HCT116 (cell line): ENCODE data around the gene FOSB.

Experiments
- EZH2 ChIP-seq: fragments of 200-600 bp; sonication (generic); IDR thresholded peaks from 2 replicates; pipeline ENCODE4 v1.6.1; 2017; ENCODE audit warnings: antibody characterized with exemption, mixed run types
- POLR2A ChIP-seq: IDR thresholded peaks from 2 replicates; pipeline ENCODE4 v1.7.0; 2011; ENCODE audit warnings: borderline replicate concordance; ENCODE audit not compliant: insufficient read depth, insufficient read length; ENCODE audit errors: extremely low read depth
- POLR2AphosphoS5 ChIP-seq: IDR thresholded peaks from 2 replicates; pipeline ENCODE4 v1.6.1; 2011; ENCODE audit warnings: mild to moderate bottlenecking, low read depth, low read length, moderate library complexity
- RAD21 ChIP-seq: IDR thresholded peaks from 2 replicates; pipeline ENCODE4 v1.6.1; 2012; ENCODE audit warnings: low read depth, mild to moderate bottlenecking
- SP1 ChIP-seq: IDR thresholded peaks from 2 replicates; pipeline ENCODE4 v1.6.1; 2012; ENCODE audit warnings: low read depth
- YY1 ChIP-seq: IDR thresholded peaks from 2 replicates; pipeline ENCODE4 v1.6.1; 2011; ENCODE audit warnings: low read length, low read depth, moderate library complexity, mild to moderate bottlenecking; ENCODE audit not compliant: insufficient replicate concordance; ENCODE audit errors: extremely low read depth
- TF ChIP-seq, protein P1 (sequence below), 3 experiments: fragments of 200-600 bp in 1 of 3; sonication (generic) in 1 of 3; IDR thresholded peaks in 2 of 3; conservative IDR thresholded peaks in 1 of 3; 2 replicates each; pipeline ENCODE4 v1.5.1; 2012 to 2017; ENCODE audit warnings: low read depth in 2 of 3, low read length in 2 of 3, antibody characterized with exemption in 1 of 3, borderline replicate concordance in 1 of 3, control low read depth in 1 of 3, mild to moderate bottlenecking in 1 of 3, mixed read lengths in 1 of 3, mixed run types in 1 of 3, moderate library complexity in 1 of 3; ENCODE audit not compliant: insufficient read depth in 1 of 3
- TF ChIP-seq, protein P2 (sequence below): IDR thresholded peaks from 2 replicates; pipeline ENCODE4 v1.6.1; 2012; ENCODE audit warnings: low read depth
- TF ChIP-seq, protein P3 (sequence below): IDR thresholded peaks from 2 replicates; pipeline ENCODE4 v1.6.1; 2011; ENCODE audit warnings: mild to moderate bottlenecking, low read length, moderate library complexity; ENCODE audit not compliant: insufficient replicate concordance; ENCODE audit errors: extremely low read depth

DNA sequence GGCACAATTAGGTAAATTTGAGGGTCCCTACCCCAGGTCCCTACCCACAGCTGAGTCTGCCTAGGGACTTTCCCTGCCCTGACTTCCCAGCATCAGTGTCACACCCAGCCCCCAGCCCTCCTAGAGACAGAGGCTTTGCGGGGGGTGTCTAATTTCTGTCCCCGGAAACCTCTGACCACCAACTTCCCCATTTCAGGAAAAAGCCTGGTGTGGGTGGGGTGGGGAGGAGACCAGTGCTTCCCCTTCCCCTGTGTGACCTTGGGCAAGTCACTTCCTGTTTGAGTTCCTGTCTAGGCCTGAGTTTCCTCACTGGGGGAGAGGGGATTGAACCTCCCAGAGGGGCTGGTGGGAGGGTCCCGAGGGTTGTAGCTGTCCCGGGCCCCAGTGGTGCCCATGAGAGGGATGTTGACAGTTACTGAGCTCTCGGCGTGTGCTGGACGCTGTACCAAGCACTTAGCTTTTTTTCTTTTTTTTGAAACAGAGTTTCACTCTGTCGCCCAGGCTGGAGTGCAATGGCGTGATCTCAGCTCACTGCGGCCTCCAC, 47.4 kb downstream of the FOSB start:
- TF ChIP-seq SP1 (no peak), POLR2AphosphoS5 (no peak), YY1 (no peak), POLR2A (no peak), EZH2 (no peak), RAD21 (no peak)
- TF ChIP-seq, protein P1, sequence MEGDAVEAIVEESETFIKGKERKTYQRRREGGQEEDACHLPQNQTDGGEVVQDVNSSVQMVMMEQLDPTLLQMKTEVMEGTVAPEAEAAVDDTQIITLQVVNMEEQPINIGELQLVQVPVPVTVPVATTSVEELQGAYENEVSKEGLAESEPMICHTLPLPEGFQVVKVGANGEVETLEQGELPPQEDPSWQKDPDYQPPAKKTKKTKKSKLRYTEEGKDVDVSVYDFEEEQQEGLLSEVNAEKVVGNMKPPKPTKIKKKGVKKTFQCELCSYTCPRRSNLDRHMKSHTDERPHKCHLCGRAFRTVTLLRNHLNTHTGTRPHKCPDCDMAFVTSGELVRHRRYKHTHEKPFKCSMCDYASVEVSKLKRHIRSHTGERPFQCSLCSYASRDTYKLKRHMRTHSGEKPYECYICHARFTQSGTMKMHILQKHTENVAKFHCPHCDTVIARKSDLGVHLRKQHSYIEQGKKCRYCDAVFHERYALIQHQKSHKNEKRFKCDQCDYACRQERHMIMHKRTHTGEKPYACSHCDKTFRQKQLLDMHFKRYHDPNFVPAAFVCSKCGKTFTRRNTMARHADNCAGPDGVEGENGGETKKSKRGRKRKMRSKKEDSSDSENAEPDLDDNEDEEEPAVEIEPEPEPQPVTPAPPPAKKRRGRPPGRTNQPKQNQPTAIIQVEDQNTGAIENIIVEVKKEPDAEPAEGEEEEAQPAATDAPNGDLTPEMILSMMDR (IDR thresholded peaks at IDR 0.05 in 2 of 3, conservative IDR thresholded peaks at IDR 0.05 in 1 of 3; ENCODE audit: borderline replicate concordance in 1 of 3, insufficient read depth in 1 of 3, low read depth in 2 of 3, low read length in 2 of 3) = no peak
- TF ChIP-seq, protein P2, sequence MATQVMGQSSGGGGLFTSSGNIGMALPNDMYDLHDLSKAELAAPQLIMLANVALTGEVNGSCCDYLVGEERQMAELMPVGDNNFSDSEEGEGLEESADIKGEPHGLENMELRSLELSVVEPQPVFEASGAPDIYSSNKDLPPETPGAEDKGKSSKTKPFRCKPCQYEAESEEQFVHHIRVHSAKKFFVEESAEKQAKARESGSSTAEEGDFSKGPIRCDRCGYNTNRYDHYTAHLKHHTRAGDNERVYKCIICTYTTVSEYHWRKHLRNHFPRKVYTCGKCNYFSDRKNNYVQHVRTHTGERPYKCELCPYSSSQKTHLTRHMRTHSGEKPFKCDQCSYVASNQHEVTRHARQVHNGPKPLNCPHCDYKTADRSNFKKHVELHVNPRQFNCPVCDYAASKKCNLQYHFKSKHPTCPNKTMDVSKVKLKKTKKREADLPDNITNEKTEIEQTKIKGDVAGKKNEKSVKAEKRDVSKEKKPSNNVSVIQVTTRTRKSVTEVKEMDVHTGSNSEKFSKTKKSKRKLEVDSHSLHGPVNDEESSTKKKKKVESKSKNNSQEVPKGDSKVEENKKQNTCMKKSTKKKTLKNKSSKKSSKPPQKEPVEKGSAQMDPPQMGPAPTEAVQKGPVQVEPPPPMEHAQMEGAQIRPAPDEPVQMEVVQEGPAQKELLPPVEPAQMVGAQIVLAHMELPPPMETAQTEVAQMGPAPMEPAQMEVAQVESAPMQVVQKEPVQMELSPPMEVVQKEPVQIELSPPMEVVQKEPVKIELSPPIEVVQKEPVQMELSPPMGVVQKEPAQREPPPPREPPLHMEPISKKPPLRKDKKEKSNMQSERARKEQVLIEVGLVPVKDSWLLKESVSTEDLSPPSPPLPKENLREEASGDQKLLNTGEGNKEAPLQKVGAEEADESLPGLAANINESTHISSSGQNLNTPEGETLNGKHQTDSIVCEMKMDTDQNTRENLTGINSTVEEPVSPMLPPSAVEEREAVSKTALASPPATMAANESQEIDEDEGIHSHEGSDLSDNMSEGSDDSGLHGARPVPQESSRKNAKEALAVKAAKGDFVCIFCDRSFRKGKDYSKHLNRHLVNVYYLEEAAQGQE = no peak
- TF ChIP-seq, protein P3, sequence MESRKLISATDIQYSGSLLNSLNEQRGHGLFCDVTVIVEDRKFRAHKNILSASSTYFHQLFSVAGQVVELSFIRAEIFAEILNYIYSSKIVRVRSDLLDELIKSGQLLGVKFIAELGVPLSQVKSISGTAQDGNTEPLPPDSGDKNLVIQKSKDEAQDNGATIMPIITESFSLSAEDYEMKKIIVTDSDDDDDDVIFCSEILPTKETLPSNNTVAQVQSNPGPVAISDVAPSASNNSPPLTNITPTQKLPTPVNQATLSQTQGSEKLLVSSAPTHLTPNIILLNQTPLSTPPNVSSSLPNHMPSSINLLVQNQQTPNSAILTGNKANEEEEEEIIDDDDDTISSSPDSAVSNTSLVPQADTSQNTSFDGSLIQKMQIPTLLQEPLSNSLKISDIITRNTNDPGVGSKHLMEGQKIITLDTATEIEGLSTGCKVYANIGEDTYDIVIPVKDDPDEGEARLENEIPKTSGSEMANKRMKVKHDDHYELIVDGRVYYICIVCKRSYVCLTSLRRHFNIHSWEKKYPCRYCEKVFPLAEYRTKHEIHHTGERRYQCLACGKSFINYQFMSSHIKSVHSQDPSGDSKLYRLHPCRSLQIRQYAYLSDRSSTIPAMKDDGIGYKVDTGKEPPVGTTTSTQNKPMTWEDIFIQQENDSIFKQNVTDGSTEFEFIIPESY = no peak
